ENCODE measurements around the gene LAP3.
"Not testable (repeated sequence)": the region's sequence is repeated elsewhere in the genome, so short reads cannot be mapped to it uniquely, and the experiment has no call there.

The LAP3 gene

DNA sequence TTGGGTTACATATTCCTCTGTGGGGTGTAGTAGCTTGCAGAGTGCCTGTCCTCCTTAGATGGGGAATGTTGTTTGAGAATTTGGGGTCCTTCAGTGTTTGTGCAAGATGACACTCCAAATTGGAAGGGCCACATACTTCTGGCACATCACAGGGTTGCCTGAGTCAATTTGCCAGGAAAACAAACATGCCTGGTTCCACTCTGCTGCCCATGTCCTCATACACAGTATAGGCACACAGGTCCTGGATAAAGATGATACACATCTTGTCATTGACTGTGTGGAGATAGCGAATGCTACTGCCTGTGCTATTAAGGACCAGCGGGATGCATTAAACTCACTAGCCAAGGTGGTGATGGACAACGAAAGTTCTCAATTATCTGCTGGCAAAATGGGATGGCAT is 11.2 kb upstream of the LAP3 start:
- DNase-seq: no peak

DNA sequence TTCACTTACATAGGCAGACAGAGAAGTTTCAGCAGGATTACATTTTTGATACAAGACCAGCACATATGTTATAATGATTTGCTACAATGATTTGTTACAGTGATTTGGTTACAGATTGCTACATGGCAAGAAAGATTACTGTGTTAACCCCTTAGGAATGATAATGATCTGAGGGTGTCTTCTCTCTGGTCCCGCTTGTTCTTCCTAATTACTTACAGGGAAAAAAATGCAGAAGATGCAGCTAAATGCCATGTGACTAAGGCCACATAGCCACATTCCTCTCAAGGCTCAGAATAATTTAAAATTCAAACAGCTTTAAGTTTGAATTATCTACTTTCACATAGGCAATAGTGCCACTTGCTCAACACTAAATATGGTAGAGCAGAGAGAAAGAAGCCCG is 9.7 kb upstream of the LAP3 start:
- DNase-seq: no peak

DNA sequence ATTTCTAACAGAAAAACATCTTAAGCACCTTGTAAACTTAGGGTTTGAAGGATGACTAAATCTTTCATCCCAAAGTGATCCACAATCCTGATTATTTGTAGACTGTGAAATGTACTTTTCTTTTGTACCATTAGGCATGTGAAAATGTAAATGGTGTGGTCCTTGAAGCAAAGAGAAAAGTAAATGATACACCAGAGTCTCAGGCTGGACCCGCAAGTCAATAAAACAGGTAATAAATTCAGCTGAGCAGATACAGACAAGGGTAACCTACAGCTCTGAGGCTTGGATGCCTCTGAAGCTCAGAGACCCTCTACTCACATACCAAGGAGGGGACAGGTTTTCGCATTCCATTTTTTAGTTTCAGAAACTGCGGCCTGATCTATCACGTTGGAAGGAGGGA is 2.8 kb upstream of the LAP3 start:
- no peak for DNase-seq

DNA sequence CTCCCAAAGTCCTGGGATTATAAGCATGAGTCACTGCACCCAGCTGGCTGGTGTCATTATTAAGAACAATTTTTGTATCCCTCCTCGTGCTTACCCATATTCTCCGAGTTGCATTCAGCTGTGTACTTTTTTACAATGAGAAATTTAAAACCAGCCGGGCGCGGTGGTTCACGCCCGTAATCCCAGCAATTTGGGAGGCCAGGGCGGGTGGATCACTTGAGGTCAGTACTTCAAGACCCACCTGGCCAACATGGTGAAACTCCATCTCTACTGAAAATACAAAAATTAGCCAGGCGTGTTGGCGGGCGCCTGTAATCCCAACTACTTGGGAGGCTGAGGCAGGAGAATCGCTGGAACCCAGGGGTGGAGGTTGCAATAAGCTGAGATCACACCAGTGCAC is 1.8 kb upstream of the LAP3 start:
- not testable (repeated sequence) for DNase-seq

DNA sequence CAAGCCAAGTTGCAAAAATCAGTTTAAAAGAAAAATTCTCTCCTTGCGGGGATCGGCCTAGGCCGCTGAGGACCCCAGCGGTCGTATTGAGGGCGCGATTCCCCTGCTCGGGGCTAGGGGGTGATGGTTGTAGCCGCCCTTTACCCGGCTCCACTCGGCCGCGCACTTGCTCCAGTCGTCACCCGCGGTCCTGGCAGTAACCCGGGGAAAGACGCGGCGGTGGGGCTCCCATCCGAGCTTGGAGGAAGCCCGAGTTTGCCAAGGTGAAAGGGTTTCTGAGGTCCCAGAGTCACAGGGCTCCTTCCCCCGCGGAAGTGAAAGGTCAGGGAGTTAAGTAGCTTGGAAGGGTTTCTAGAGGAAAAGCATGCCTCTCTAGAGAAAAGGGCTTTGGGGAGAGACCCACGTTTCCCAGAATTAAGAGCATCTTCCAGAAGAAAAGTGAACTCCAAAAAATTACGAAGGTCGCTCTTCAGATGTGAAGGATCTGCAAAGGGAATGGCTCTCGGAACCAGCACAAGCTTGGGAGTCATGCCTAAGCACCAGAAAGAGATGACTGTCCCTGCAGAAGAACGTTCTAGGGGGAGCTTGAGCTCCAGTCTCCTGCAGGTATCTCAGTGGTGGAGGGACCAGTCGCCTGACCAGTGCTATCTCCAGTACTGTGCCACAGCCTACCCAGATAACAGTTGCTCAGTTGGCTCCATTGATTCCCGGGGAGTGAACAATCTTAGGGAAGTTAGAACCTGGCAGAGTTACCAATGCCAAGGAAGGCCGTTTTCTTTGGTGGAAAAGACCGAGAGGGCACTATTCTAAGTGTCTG is 875 bp downstream of the LAP3 start:
- DNase-seq: no peak

DNA sequence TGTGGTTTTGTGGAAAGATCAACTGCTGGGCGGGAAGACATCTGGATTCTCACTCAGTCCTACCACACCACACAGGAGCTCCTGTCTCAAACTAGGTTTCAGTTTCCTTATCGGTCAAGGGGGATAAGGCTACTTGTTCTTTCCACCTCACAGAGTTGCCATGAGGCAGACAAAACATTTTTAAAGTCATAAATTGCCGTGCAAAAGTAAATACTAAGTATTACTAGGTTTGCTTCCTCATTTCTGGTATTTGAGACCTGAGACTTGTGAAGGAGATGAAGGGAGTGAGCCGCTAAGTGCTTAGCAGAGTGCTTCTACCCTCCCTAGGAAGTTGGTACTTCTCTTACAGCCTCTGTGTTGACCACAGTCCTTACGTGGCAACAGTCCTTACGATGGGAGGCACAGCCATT is 1.5 kb downstream of the LAP3 start:
- DNase-seq: no peak

DNA sequence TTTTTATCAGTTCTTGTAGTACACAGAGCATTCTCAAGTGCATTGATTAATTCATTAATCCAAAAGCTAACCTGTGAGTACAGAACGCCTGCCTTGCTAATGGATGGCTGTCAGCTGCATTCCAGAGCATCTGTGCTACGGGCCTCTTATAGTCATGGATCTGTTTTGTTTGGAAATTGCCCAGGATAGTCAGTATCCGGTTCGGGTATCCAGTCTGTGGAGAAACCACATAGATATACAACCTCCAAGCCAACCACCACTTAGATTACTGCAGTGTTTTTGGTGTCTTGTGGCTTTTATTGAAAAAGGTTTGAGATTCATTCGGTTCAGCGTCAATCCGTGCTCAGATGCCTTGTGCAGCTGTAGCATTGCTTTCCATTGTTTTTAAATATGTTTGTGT is 4.0 kb downstream of the LAP3 start:
- no peak for DNase-seq

DNA sequence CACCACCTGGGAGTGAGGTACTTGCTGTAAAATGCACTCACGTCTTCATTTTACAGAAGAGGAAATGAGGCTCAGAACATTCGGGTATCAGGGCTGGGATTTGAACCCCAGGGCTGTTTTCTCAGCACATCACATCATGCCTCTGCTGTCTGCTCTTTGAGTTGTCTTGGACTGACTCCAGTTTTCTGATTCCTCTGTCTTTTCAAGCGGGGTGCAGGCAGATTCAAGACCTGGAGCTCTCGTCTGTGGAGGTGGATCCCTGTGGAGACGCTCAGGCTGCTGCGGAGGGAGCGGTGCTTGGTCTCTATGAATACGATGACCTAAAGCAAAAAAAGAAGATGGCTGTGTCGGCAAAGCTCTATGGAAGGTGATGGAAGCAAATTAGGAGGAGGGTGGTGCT is 6.3 kb downstream of the LAP3 start:
- no peak for DNase-seq

DNA sequence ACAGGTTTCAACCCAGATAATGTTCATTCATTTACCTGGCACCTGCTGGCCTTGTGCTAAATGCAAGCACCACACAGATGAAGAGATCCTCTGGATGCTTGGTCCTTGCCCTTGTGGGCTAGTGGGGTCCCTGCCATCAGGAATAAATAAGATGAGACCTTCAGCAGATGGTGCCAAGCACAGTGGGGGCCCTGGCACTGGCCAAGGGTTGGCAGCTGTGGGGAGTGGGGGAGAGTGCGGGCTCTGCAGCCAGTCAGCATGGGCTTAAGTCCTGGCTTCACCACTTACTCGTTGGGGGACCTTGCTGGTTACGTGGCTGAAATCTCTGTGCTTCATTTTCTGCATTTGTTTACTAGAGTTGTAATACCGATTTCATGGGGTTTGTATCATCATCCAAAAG is 6.9 kb downstream of the LAP3 start:
- DNase-seq: no peak

DNA sequence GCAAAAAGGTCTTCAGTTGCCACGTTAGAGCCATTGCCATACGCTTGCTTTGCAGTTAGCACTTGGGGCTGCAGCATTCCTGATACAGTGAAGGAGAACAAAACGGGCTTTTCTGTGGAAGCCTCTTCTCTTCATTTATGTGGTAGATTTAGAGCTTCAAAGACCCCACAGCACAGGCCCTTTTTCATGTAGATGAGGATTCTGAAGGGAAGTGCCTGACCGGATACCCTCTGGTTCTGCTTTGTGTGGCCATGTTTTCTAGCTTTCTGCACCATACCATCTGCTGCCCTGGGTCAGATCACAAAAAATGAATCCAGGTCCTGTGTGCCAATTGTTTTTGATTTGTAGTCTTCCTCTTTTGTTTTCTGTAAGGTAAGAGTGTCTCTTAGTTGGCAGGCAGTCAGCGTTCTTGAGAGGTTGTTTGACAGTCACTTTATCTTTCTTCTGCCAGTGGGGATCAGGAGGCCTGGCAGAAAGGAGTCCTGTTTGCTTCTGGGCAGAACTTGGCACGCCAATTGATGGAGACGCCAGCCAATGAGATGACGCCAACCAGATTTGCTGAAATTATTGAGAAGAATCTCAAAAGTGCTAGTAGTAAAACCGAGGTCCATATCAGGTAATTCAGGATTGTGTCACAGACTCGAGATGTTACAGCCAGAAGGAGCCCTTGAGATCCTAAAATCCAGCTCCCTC is 7.7 kb downstream of the LAP3 start:
- no peak for DNase-seq

DNA sequence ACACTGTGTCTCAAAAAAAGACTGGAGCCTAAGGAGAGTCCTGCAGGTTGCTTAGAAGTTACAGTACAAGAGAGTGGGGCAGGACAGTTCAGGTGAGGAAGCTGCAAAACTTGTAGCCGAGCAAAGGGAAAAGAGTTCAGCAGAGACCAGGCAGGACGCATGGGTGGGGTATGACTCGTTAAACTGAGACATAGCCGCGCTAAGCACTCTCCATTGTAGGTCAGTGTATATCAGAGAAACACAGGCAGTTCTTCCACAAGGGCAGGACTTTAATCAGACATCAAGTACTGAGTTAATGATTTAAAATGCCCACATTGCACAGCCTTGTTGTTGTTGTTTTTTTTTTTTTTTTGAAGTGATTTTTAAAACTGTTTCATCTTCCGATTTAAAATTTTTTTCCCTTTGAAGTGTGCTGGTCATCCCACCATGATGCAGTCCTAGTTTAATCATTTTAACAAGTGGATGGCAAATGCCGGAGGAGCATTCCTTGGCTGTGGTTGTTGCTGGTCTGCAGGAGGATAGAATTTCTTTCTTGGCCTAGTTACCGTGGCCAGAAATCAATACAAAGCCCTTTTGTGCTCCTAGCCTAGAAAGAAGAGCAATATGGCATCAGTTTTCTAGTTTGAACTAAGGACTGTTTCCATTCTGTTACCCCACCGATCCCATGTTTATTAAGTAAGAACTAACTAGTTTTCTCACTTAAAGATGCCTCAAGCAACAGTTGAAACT is 10.3 kb downstream of the LAP3 start:
- no peak for DNase-seq

DNA sequence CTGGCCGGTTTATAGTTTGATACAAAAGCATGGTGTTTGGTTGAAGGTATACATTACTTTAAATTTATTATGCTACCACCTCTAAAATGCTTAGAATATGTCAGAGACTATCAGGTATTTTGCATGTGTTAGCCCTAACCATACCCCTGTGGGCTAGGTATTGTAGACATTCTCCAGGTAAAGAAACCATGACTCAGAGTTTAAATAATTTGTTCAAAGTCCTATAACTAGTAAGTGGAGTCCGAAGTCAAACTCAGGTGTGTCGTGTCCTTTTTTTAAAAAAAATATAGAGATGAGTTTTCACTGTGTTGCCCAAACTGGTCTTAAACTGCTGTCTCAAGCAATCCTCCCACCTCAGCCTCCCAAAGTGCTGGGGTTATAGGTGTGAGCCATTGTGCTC is 12.4 kb downstream of the LAP3 start:
- no peak for DNase-seq

DNA sequence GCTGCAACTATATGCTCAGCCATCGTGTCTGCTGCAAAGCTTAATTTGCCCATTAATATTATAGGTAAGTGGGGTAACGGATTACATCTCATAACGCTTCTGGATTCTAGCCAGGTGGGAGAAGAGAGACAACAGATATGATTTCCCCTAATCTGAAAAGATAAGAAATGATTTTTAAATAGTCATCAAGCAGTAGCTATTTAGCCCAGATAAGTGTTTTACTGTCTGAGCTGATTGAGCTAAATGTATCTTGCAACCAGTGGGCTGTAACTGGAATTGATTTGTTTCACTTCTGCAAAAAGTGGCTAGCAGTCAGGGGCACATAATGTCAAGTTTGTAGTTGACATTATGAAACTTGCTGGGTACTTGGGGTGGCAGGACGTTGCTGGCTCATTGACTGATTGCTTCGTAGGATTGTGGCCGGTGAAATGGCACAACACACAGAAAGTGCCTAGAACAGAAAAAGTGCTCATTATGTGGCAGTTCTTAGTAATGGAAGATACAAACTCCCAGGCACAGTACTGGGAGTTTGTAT is 18.5 kb downstream of the LAP3 start:
- DNase-seq: no peak

DNA sequence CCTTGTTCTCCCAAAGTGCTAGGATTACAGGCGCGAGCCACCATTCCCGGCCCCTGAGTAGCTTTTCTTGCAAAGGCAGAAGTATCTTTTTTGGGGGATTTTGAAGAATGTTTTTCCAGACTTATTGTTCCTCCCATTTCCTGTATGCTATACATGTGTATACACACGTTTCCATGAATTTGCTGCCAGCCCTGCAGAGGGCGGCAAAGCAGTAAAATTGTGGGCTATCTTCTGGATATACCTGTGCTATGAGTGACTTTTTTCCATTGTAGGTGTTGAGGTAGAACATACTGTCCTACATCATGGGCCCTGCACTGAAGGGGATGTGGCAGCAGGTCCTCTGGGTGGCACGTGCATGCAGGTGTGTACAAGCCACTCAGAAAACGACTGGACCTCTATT is 20.5 kb downstream of the LAP3 start:
- DNase-seq: no peak

DNA sequence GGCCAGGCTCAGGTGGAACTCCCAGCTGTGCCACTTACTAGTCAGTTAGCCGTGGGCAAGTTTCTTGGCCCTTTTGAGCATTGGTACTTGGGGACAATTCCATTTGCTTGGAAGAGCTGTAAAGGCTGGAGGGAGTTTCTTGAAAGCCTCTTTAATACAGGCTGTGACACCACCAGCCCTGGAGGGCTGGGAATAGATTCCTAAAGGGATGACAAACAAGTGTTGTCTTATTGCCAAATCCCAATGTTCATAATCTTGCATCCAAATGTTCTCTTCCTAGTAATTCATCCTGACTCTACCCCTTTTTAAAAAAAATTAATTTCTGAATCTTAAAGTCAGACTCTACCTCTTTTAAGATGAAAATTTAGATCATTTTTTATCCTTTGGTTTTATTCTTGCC is 22.8 kb downstream of the LAP3 start:
- no peak for DNase-seq

DNA sequence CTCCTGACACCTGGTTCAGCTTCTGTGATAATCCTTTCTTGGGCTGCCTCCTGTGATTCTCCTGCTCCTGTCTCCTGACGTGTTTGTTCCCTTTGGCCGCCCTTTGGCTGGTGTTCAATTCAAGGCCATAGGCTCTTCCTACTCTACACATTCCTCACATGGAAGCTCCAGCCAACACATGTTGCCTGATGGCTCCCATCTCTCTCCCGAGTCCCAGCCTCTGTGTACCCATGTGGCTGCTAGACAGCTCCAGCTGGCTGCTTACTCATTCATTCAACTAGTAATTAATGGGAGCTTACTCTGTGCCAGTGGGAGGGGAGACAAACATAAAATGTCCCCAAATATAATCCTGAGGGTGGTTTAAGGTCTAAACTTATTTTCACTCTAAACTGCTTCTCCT is 28.2 kb downstream of the LAP3 start:
- DNase-seq: no peak

DNA sequence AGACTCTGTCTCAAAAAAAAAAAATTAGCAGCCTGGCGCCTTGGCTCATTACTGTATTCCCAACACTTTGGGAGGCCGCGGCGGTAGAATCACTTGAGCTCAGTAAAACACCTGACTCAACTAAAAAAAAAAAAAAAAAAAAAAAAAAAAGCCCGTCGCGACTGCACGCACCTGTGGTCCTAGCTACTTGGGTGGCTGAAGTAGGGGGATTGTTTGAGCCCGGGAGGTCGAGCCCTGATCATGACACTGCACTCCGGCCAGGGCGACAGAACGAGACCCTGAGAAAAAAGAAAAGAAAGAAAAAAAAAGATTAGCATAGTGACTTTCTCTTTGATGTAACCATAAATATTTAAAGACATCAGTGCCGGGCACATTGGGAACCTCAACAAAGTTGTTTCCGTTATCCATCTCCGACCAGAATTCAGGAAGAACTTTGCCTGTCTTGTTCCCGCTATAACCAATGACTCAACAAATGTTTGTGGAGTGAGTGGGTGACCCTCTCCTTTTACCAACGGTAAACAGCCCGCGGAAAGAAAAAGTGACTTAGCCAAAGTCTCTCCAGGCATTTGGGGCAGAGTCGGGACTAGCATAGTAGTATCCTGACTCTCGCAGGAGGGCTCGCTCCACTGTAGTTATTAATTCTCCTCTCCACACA is 36.9 kb downstream of the LAP3 start:
- no peak for DNase-seq

DNA sequence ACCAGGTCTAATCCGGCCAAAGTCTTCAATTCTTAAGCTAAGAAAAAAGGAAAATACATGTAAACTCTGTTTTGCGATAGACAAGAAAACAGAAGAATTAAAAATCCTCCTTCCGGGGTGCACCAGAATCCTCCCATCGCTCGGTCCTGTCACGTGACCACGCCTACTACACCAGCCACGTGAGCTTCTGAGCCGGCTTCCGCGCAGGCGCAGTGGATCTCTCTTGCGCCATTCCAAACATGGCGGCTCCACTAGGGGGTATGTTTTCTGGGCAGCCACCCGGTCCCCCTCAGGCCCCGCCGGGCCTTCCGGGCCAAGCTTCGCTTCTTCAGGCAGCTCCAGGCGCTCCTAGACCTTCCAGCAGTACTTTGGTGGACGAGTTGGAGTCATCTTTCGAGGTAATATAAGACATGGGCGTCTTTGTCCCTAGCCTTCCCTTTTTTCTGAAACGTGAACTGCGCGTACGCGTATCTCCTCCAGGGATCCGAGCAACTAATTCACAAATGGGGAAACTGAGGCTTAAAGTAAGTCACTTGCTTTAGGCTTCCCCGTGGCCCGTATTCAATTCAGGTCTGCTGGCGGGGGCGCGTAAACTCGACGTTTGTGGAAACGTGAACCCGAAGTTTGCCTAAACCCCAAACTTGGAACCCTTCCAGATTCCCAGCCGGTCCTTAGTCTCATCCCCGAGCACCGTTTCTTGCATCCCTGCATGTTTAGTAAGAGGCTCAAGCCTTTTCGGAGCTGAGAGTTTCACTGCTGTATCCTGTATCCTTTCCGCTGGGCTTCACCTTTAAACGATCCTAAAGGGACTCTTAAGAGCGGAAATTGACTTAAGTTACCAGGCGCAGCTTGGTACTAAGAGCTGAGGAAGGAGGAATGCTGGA is 37.7 kb downstream of the LAP3 start, which contains the start of gene MED28:
TSS of gene MED28 (plus strand) at position 226 of the 884 bp plus-strand sequence. CDS start at position 240, 14 bp downstream.
- peak; percentile 18 for DNase-seq

DNA sequence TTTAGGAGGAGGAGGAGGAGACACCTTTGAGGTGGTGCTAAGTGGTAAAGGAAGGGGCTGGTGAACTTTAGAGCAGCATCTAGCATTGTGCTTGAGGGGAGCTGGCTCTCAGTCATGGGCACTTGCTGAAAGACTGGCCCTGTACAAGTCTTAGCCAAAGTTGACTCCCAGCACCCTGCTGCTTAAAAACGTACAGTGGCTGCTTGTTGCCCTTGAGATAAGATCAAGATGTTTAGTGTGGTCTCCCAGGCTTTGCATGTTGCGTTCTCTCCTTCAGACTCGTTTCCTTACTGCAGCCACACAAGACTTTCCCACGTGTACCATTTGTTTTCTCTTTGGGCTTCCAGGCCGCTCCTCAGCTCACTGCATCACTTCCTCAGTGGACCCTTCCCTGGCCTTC is 39.3 kb downstream of the LAP3 start:
- no peak for DNase-seq

DNA sequence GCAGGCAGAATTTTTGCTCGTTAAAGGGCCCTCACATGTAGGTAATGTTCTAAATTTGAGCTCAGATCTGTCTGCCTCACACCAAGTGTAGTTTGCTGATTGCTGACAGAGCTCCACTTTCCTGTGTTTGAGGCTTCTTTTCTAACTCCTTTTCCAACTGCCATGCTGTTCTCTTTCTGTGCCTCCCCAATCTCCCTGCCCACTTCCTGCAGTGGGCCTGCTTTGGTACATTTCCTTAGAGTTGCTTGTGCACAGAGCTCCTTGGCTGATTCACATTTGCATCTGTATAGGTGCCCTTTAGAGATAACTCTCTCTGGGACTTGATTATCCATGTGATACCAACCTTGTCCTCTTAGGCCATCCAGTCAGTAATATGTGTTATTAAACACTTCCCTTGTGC is 41.9 kb downstream of the LAP3 start:
- DNase-seq: no peak

DNA sequence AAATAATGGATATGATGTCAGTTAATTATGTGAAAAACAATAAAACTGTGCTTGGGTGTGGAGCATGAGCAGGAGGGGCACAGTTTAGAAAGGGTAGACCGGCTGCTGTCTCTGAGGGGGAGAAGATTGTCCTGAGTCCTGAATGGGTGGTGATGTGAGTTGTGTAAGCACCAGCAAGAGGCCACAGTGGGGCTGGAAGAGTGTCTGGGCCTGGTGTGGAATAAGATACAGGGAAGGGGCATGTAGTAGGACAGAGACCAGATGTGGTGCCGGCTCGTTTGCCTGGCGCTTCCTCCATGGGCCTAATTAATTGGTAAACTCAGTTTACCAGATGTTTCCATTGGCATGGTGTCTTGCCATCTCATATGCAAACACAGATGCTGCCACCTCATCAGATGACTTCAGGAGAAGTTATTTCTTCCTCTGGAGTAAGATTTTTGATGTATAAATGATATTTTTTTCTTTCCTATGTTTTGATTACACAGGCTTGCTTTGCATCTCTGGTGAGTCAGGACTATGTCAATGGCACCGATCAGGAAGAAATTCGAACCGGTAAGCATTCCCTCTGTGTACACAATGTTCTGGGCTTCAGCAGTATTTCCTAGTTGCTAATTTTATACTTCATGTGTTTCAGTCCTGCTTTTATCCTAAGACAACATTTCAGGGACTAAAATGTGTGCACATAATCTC is 42.6 kb downstream of the LAP3 start:
- DNase-seq: no peak
